ENCODE results near the gene BRWD1.

The BRWD1 gene

GRCh38 chr21:39198800-39199199 lies 114.6 kb downstream of the BRWD1 start:
- DNase-seq, result no peak

DNA sequence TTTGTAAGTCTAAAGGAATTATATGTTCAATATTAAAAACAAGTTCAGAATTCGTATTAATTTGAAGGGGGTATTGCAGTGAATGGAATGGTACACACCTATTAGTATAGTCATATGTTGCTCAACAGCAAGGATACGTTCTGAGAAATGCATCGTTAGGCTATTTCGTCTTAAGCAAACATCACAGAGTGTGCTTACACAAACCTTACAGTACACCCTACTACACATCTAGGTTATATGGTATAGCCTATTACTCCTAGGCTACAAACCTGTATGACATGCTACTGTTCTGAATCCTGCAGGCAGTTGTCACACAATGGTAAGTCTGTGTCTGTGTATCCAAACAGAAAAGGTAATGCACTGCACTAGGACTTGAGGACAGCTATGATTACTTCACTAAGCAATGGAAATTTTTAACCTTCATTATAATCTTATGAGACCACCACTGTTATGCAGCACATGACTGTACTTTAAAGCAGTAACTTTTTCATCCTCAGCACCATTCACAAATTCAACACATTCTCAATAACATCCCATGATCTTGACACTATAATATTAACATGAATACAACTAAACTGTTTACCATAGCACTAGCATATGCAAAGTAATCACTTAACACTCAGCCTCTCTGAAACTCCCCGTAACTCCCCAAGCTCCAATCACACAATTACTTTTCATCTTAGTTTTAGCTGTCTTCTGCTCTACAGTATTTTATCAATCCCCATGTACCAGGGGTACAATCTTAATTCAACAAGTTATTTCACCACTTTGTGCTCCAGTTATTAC lies 115.8 kb downstream of the BRWD1 start:
- DNase-seq, result no peak

DNA sequence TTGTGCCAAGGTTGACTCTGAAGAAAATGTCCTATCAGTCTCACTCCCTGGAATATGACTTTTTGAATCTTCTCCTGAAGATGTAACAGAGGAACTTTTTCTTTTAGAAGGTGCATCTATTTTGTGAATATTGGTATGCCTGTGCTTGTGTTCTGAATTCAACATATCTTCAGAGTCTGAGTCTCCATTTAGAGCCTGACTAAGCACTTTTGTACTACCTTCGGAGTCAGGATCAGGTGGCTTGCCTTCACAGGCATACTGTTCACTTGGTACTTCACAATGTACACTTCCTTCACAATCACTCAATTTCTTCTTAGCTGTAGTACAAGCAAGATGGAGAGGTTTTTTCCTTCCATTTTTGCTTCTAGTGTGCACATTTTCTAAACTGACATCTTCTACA lies 116.6 kb downstream of the BRWD1 start:
- no peak for DNase-seq

DNA sequence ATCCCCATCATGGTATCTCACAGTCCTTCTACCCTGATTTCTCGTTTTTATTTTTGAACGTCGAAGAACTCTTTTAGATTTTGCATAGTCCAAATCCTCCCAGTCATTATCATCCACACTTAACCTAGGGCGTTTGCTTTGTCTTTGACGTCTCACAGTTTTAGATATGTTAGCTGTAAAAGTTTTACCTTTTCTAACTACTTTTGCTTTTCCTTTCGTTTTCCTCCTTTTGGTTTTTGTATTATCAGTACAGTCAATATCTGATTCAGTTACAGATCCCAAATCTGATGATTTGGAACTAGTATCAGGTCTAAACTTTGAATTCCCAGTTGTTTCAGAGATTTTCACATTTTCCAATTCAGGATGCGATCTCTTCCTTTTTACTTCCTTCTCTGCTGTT lies 117.1 kb downstream of the BRWD1 start:
- no peak for DNase-seq

DNA sequence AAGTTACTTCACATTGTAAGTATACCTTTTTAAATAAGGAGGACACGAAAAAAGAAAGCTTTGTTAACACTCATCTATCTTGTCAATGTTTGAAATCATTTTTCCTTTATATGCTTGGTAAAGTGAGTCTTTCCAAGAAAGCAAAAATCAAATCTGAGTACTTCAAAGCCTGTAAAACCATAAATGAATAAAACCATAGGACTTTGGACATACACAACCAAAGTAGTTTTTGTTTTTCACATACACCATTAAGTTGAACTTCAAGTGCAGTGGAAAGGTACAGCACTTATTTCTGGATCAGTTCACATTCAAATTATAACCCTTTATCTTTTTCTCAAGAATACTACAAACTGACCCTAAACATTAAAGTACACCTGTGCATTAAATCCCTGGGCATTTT lies 120.1 kb downstream of the BRWD1 start:
- DNase-seq, result no peak

- DNase-seq, result no peak
These were observed 123.4 kb downstream of the BRWD1 start for GRCh38 chr21:39189857-39190604.

DNA sequence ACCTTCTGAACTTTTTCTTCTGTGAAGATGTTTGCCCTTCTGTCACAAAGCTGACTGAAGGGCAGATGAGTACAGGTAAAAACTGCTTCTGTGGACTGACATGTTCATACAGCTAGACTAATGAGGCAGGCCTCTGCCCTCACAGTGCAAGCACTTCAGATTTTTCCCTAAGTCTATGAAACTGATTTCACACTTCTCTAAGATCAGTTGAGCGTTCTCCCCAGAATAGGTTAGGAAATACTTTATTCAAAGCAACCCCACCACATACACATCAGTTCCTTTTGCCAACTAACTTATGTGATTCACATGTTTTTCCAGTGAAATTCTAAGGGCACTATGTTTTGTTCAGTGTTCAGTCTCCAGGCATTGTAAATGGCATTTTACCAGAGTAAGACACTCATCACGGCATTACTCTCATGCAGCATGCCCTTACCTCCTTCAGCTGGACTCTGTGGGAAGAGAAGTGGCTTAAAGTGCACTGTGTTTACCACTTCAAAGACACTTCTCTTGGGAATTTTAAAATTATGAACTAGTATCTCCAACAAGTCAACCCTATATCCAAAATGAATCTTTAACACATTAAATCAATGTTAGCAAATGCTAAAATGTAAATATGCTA lies 124.8 kb downstream of the BRWD1 start:
- no peak for DNase-seq

GRCh38 chr21:39187141-39187540 lies 126.3 kb downstream of the BRWD1 start:
- no peak for DNase-seq

DNA sequence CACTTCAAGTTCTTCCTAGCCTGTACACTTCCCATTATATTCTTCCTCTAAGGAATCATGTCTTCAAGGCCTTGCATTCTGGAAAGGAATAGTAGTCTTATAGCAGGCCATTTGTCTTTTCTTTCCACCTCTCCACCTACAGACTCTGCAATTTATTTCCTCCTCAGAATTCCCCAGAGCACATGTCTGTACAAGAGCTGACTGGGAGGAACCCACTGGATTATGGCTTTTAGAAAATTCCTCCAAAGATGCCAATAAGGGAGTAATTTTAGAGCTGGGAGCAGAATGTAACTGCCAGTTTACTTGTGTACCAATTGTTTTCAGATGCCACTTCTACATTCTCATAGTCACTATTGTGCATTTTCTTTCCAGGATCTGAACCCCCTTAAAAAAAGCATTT lies 126.8 kb downstream of the BRWD1 start:
- no peak for DNase-seq

GRCh38 chr21:39185157-39185556 lies 128.3 kb downstream of the BRWD1 start:
- no peak for DNase-seq

DNA sequence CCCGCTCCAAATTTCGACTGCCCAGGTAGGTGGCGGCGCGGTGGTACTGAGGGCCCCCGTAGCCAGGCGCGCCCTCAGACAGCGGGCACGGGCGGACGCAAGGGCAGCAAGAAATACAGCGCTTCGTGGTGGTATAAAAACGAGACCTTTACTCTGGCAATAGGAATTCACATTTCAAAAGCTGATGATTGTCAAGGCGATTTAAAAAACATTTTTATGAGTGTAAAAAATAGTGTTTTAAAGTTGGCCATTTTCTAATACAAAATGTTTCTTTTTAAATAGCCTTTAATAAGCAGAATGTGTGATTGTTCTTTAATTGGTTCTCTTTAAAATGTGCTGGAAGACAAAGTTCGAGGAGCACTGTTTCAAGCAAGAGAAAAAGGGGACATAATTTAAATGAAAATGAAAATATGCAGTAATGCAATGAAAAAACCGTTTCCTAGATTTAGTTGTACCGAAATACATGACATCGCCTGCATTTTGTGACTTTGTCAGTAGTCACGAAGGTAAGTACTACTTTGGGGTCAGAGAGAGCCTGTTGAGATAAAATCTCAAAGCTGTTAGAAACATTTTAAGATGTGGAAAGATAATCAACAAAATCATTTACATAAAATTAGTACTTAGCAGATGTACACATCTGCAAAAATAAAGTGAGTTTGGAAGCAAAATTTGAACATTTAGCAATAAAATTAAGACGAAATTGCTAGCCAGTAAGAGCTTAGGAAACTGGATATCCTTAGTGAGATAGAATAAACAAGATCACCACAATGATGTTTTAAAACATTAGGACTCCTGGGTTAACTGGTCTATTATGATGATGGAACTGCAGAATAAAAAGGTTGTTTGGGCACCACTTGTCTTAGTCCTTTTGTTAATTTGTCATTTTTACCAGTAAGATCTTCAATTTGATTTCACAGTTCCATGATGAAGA lies 129.1 kb downstream of the BRWD1 start:
- DNase-seq, result no peak

GRCh38 chr21:39183272-39184049 lies 130.0 kb downstream of the BRWD1 start, which contains the start of gene PSMG1:
Gene PSMG1 (minus strand): TSS chr21:39183451. CDS start chr21:39183385, 66 bp downstream.
- DNase-seq, result peak; percentile 31 to 93 (median 83)

GRCh38 chr21:39182484-39183271 lies 130.8 kb downstream of the BRWD1 start:
- DNase-seq, result peak in 16 of 56 donors; percentile 9 to 56 (median 33)

DNA sequence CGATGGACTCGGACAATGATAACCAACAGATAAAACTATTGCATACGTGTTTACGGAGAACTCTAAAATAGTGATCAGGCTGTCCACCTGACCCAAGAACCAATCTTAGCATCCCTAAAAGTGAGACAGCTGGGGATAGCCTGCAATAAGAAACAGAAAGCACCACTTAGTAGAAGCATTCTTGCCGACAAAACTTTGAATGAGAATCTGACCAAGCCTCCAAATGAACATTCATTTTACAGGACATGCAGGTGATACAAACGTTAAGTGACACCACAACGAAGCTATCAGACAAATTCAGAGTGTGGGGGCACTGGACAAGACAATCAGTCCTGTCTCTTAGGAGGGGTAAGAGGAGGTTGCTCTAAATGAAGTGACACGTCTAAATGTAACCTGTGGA lies 131.4 kb downstream of the BRWD1 start:
- DNase-seq, result no peak

DNA sequence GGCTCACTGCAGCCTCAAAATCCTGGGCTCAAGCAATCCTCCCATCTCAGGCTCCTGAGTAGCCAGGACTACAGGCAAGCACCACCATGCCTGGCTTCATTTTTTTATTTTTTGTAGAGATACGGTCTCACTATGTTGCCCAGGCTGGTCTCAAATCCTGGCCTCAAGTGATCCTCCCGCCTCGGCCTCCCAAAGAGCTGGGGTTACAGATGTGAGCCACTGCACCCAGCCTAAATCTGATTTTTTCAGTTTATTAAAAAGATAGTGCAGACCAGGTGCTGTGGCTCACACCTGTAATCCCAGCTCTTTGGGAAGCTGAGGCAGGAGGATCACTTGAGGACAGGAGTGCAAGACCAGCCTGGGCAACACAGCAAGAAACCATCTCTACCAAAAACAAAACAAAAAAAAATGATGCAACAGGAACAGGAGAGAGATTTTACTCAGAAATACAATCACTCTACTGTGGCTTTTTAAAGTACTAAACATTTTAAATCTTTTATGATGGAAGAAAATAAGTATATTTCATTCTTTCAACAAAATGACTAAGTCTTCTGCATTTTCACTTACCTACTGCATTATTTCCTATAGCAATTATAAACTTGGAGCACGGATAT lies 132.1 kb downstream of the BRWD1 start:
- DNase-seq, result no peak

GRCh38 chr21:39180429-39181019 lies 132.9 kb downstream of the BRWD1 start:
- no peak for DNase-seq

GRCh38 chr21:39178421-39178820 lies 135.0 kb downstream of the BRWD1 start:
- no peak for DNase-seq

DNA sequence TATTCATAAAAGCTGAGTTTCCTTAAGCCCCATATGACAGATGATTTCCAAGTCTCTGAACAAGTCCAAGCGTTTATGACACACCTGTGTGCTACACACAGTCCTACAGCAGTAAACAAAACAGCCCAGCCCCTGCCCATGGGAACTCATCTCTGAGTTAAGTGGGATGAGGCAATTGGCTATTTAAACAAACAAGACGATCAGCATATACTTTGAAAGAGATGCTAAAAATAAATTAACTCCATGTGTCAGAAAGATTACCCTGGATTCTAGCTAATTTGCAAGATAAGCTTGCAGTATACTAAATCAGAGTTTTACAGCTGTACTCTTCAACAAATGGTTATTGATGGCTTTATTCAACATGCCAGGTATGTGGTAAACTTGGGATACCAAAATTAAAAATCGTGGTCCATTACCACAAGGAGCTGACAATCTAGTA lies 137.1 kb downstream of the BRWD1 start:
- DNase-seq, result no peak

DNA sequence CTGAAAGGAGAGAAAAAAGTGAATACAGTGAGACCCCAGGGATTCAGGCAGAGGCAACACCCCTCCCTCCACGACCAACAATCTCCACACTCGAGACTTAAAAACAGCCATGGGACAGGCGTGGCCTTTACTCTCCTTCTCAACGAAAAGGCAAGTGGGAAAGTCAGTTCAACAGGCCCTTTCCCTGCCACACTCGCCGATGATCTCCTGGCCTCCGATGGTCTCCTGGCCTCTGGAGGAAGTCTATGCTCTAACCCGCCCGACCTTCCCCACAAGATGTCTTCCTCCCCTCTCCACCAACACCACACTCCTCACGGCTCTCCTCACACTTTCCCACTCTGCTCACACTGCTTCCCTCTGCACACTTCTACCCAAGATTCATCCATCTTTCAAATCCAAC lies 137.8 kb downstream of the BRWD1 start:
- DNase-seq, result no peak

Measured in nucleus accumbens (tissue), 56 donors.